Measurements from ENCODE around the gene CIRBP.
"Not testable (repeated sequence)": the region's sequence is repeated elsewhere in the genome, so short reads cannot be mapped to it uniquely, and the experiment has no call there.

Gene CIRBP

GRCh38 chr19:1240925-1241324 is 28.2 kb upstream of the CIRBP start:
- DNase-seq (ENCODE audit: low read depth in 2 of 2): no peak
- H3K4me3 ChIP-seq (replicated peaks in 1 of 2; ENCODE audit: low read depth in 2 of 2, low read length in 2 of 2): no peak overlapping the region
- TF ChIP-seq CTCF (IDR thresholded peaks at IDR 0.05; ENCODE audit: low read depth, low read length): no peak

GRCh38 chr19:1241417-1242095 is 27.6 kb upstream of the CIRBP start, which contains the start of gene ATP5F1D:
ATP5F1D (plus strand) TSS chr19:1241751; CDS start chr19:1241851, 100 bp downstream.
- H3K4me3 ChIP-seq (replicated peaks in 1 of 2; ENCODE audit: low read depth in 2 of 2, low read length in 2 of 2): peak within 1 kb of the TSS; percentile 75 to 84
- DNase-seq (ENCODE audit: low read depth in 2 of 2): peak; percentile 95 to 96
- no peak for TF ChIP-seq CTCF (IDR thresholded peaks at IDR 0.05; ENCODE audit: low read depth, low read length)

GRCh38 chr19:1243768-1244692 is 25.1 kb upstream of the CIRBP start:
- TF ChIP-seq CTCF (IDR thresholded peaks at IDR 0.05; ENCODE audit: low read depth, low read length): peak; percentile 89
- DNase-seq (ENCODE audit: low read depth in 2 of 2): peak; percentile 85 to 90
- no peak overlapping the region for H3K4me3 ChIP-seq (replicated peaks in 1 of 2; ENCODE audit: low read depth in 2 of 2, low read length in 2 of 2)

- DNase-seq (ENCODE audit: low read depth in 2 of 2): no peak
- H3K4me3 ChIP-seq (replicated peaks in 1 of 2; ENCODE audit: low read depth in 2 of 2, low read length in 2 of 2): peak overlapping the region; percentile 0 to 21
- no peak for TF ChIP-seq CTCF (IDR thresholded peaks at IDR 0.05; ENCODE audit: low read depth, low read length)
Measured at GRCh38 chr19:1244693-1245451, 24.3 kb upstream of the CIRBP start.

GRCh38 chr19:1245494-1246264 is 23.5 kb upstream of the CIRBP start:
- no peak for DNase-seq (ENCODE audit: low read depth in 2 of 2)
- TF ChIP-seq CTCF (IDR thresholded peaks at IDR 0.05; ENCODE audit: low read depth, low read length): no peak
- no peak overlapping the region for H3K4me3 ChIP-seq (replicated peaks in 1 of 2; ENCODE audit: low read depth in 2 of 2, low read length in 2 of 2)

- H3K4me3 ChIP-seq (replicated peaks in 1 of 2; ENCODE audit: low read depth in 2 of 2, low read length in 2 of 2); DNase-seq (ENCODE audit: low read depth in 2 of 2): not testable (repeated sequence)
Measured at GRCh38 chr19:1246265-1247087, 22.7 kb upstream of the CIRBP start.

Measured in cardiac fibroblast (primary cell).